AG08396 (cell line): ENCODE measurements around the gene WNT7B.

Source experiments
- DNase-seq: peaks from one replicate; pipeline ENCODE4 v3.0.0; 2012; ENCODE audit warnings: low spot score, mixed read lengths

The WNT7B gene

GRCh38 chr22:45971408-45972028, 5.4 kb downstream of the WNT7B start:
- DNase-seq = no peak

GRCh38 chr22:45970705-45971407, 6.1 kb downstream of the WNT7B start:
- DNase-seq = no peak

GRCh38 chr22:45969801-45970470, 7.0 kb downstream of the WNT7B start:
- DNase-seq = no peak

GRCh38 chr22:45969414-45969799, 7.6 kb downstream of the WNT7B start:
- no peak for DNase-seq

- DNase-seq = peak; percentile 81
Observed at GRCh38 chr22:45968751-45969413, 8.1 kb downstream of the WNT7B start.

- no peak for DNase-seq
Observed at GRCh38 chr22:45968003-45968650, 8.8 kb downstream of the WNT7B start.

GRCh38 chr22:45966895-45967365, 10.0 kb downstream of the WNT7B start:
- DNase-seq = no peak

- DNase-seq = no peak
Observed at GRCh38 chr22:45966320-45966894, 10.6 kb downstream of the WNT7B start.

- no peak for DNase-seq
Observed at GRCh38 chr22:45965563-45965962, 11.4 kb downstream of the WNT7B start.

- no peak for DNase-seq
Observed at GRCh38 chr22:45964926-45965527, 11.9 kb downstream of the WNT7B start.

- no peak for DNase-seq
Observed at GRCh38 chr22:45964372-45964771, 12.6 kb downstream of the WNT7B start.

GRCh38 chr22:45963821-45964220, 13.1 kb downstream of the WNT7B start:
- DNase-seq = no peak

GRCh38 chr22:45962756-45963324, 14.1 kb downstream of the WNT7B start:
- no peak for DNase-seq

GRCh38 chr22:45962434-45962718, 14.6 kb downstream of the WNT7B start:
- no peak for DNase-seq

GRCh38 chr22:45961679-45962433, 15.1 kb downstream of the WNT7B start:
- DNase-seq = no peak

GRCh38 chr22:45960477-45961386, 16.2 kb downstream of the WNT7B start:
- no peak for DNase-seq

GRCh38 chr22:45959719-45960476, 17.1 kb downstream of the WNT7B start:
- no peak for DNase-seq

GRCh38 chr22:45958971-45959370, 18.0 kb downstream of the WNT7B start:
- DNase-seq = no peak

GRCh38 chr22:45957826-45958225, 19.1 kb downstream of the WNT7B start:
- no peak for DNase-seq
